HepG2 (cell line): ENCODE measurements around the gene RECQL5. TPM values are rescaled to one million over a fixed set of nuclear protein-coding genes. Genes with fewer than 3 reads are reported as not detected.

Experiments
- CHD2 ChIP-seq: IDR thresholded peaks from 2 replicates; pipeline ENCODE4 v1.6.1; 2011; ENCODE audit warnings: low read depth, low read length, improper control_type of control experiment
- HNF1A ChIP-seq, 2 experiments: sonication (generic) in 1 of 2; formaldehyde crosslinking in 1 of 2; IDR thresholded peaks; 2 replicates each; pipeline versions ENCODE4 v1.4.0 to v1.6.1; 2016 to 2020; ENCODE audit warnings: borderline replicate concordance in 1 of 2, low read depth in 1 of 2, mild to moderate bottlenecking in 1 of 2, missing genetic modification reagents in 1 of 2
- JUNB ChIP-seq: sonication (generic); formaldehyde crosslinking; IDR thresholded peaks from 2 replicates; pipeline ENCODE4 v1.8.0; 2022; ENCODE audit warnings: missing genetic modification reagents, mild to moderate bottlenecking, borderline replicate concordance
- MAZ ChIP-seq, 2 experiments: sonication (generic) in 1 of 2; formaldehyde crosslinking in 1 of 2; IDR thresholded peaks; 2 replicates each; pipeline versions ENCODE4 v1.5.0 to v1.6.1; 2012 to 2020; ENCODE audit warnings: low read depth in 2 of 2, mild to moderate bottlenecking in 2 of 2, borderline replicate concordance in 1 of 2, improper control_type of control experiment in 1 of 2, low read length in 1 of 2, missing genetic modification reagents in 1 of 2, moderate library complexity in 1 of 2
- SP1 ChIP-seq, 2 experiments: fragments of 450-650 bp in 1 of 2; sonication (generic) in 1 of 2; formaldehyde crosslinking in 1 of 2; IDR thresholded peaks; 2 replicates each; pipeline versions ENCODE4 v1.4.0 to v1.6.1; 2016 to 2020; ENCODE audit warnings: missing genetic modification reagents in 1 of 2
- ZFP36L1 ChIP-seq: sonication (generic); formaldehyde crosslinking; IDR thresholded peaks from 2 replicates; pipeline ENCODE4 v1.8.0; 2022; ENCODE audit warnings: mild to moderate bottlenecking, missing genetic modification reagents, moderate library complexity
- ZMYM4 ChIP-seq: sonication (generic); formaldehyde crosslinking; IDR thresholded peaks from 2 replicates; pipeline ENCODE4 v1.8.1; 2023; ENCODE audit warnings: mild to moderate bottlenecking, missing genetic modification reagents
- ZNF407 ChIP-seq: sonication (generic); formaldehyde crosslinking; IDR thresholded peaks from one replicate; pipeline ENCODE4 v1.5.1; 2020; ENCODE audit warnings: mild to moderate bottlenecking, missing genetic modification reagents; ENCODE audit errors: not compliant biosample characterization
- ZNF777 ChIP-seq: sonication (generic); formaldehyde crosslinking; IDR thresholded peaks from 2 replicates; pipeline ENCODE4 v1.4.0; 2020; ENCODE audit warnings: missing genetic modification reagents
- polyA plus RNA-seq, 8 experiments: library from polyadenylated mRNA; depleted of rRNA in 3 of 8; stranded (reverse) in 7 of 8; unstranded in 1 of 8; fragments of >200 nt; fragmentation: Illumina TruSeq in 4 of 8; extraction: Trizol in 4 of 8; gene quantifications; 2 replicates each; pipeline versions ENCODE4 v1.2.1 to v1.2.3, GENCODE V29; 2011 to 2016; ENCODE audit warnings: low read depth in 4 of 8, missing spikeins in 1 of 8, mixed read lengths in 1 of 8; ENCODE audit not compliant: insufficient read depth in 1 of 8
- total RNA-seq, 5 experiments: library from RNA; depleted of rRNA; stranded (reverse); fragments of >200 nt; fragmentation: Illumina TruSeq; extraction: Trizol; gene quantifications; 2 replicates each; pipeline ENCODE4 v1.2.3, GENCODE V29; 2016; ENCODE audit warnings: low read depth in 1 of 5

The RECQL5 gene
- total and polyA plus RNA-seq, 2 of the 13 experiments (the other 11 are each of a cell fraction or from before 2014, with no cell fraction given): 27.7 to 32.0 TPM

GRCh38 chr17:75589012-75589918 is 77.7 kb downstream of the RECQL5 start (continued):
- TF ChIP-seq HNF1A (IDR thresholded peaks at IDR 0.05; ENCODE audit: low read depth): no peak
- peak; percentile 39; the same call in 1 of the 2 replicates for TF ChIP-seq HNF1A (CRISPR knock-in tag; IDR thresholded peaks at IDR 0.05; ENCODE audit: borderline replicate concordance)
- peak; percentile 36; the same call in 1 of the 2 replicates for TF ChIP-seq ZMYM4
- TF ChIP-seq ZFP36L1 (CRISPR knock-in tag): 0 out of 2 replicates have a peak, but pooled peaks have one; percentile 21
- TF ChIP-seq SP1 (IDR thresholded peaks at IDR 0.05): no peak
- peak; percentile 15 for TF ChIP-seq SP1 (CRISPR knock-in tag; IDR thresholded peaks at IDR 0.05)
- no peak for TF ChIP-seq CHD2
- TF ChIP-seq MAZ (IDR thresholded peaks at IDR 0.05; ENCODE audit: borderline replicate concordance, low read depth, low read length): peak; percentile 60
- TF ChIP-seq MAZ (CRISPR knock-in tag; IDR thresholded peaks at IDR 0.05; ENCODE audit: low read depth): peak; percentile 86; the same call in 1 of the 2 replicates
- TF ChIP-seq JUNB: no peak
- peak; percentile 31 for TF ChIP-seq ZNF407 (CRISPR knock-in tag)
- TF ChIP-seq ZNF777 (CRISPR knock-in tag): peak; percentile 68
